Suppressor macrophage treated with lipopolysaccharide for 1 hour (primary cell): ENCODE measurements around the gene ZBTB42.

Source experiments
- DNase-seq, 3 donors: peaks; one replicate each; pipeline ENCODE4 v3.0.0-alpha.2; 2020 to 2022

Gene ZBTB42

DNA sequence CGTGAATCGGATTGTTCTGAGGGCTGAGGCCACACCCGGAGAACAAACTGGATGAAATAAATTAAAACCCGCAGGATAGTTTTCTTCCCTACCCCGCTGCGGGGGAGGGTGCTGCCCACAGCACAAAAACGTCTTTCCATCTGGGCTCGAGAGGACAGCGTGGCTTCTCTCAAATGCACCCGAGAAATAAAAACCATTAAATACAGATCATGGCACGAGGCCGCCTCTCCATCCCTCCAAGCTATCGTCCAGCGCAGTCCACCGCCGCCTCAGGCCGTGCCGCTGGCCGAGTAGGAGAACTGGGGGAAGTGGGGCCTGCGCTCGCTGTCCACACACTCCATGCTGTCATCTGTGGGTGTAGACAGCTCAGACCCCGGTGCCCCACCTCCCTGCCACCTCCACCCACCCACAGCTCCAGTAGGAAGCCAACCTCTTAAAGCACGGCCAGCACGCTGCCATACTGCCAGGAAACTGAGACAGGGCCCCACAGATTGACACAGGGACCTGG, 30.8 kb upstream of the ZBTB42 start:
- DNase-seq: no peak

DNA sequence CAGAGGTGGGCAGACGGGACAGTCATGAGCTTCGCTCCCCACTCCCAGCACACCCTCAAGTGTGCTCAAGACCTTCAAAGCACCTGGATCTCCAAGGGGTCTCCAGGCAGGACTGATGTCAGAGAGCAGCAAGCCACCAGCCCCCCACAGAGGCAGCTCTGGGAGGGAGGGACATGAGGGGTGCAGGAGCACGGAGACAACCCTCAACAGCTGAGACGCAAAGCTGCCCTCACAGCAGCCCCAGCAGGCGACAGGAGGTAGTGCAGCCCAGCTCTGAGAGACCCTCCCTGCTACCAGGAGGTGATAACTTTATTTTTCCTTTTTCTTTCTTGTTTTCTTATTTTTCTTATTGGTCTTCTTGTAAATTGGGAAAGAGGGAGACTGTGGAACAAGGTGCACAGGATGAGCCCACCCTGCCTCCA, 30.0 kb upstream of the ZBTB42 start:
- DNase-seq: peak in 2 of 3 donors; percentile 27 to 46

- no peak for DNase-seq
Measured at GRCh38 chr14:104771374-104771773, 29.5 kb upstream of the ZBTB42 start.

GRCh38 chr14:104771918-104772706, 28.8 kb upstream of the ZBTB42 start:
- no peak for DNase-seq

DNA sequence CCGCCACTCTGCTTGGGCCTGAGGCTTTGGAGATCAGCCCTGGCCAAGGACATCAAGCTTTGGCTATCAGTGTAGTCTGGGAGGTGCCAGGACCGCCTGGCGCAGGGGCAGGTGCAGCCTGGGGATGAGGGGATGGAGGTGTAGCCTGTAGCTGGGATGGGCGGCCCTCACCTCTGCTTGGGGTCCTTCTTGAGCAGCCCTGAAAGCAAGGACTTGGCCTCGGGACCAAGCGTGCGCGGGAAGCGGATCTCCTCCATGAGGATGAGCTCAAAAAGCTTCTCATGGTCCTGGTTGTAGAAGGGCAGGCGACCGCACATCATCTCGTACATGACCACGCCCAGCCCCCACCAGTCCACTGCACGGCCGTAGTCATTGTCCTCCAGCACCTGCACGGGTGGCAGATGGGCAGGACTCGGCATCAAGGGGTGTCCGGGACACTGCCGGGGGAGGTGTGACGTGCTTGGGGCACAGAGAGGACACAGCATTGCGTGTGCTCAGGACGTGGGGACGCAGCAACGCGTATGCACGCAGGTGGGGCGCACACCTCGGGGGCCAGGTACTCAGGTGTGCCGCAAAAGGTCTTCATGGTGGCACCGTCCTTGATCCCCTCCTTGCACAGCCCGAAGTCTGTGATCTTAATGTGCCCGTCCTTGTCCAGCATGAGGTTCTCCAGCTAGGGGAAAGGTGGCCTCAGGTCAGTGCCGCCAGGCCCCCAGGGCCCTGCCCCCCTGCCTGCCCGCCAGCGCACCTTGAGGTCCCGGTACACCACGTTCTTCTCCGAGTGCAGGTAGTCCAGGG, 28.0 kb upstream of the ZBTB42 start:
- DNase-seq: no peak

DNA sequence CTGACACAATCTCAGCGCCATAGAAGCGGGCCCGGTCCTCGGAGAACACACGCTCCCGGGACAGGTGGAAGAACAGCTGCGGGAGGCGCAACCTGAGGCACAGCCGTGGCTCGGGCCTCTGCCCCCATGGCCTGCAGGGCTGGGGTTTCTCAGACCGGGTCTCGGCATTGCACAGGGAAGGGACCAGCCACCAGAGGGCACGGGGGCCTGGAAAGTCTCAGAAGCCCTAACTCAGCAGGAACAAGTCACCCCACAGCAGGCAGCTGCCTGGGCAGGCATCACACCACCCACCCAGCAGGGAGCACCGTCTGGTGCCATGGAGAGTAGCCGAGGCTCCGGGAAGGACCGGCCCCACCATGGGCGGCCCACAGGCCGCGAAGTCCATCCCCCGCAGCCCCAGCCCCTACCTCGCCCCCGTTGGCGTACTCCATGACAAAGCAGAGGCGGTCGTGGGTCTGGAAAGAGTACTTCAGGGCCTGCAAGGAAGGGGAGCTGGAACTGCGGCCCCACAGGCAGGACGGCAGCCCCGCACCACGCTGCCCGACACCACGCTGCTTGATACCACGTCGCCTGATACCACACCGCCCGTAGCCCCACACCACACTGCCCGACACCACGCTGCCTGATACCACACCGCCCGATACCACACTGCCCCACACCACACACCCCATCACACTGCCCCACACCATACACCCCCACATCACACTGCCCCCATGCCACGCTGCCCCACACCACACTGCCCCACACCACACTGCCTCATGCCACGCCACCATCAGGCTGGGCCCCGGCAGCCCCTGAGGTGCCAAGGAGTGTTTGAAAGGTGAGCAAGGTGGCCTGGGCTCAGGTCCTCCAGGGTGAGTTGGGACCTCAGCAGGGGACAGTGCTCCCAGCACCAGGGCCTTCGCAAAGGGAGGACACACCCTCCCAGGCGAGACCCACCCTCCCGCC, 27.1 kb upstream of the ZBTB42 start:
- DNase-seq: no peak

GRCh38 chr14:104774453-104775072, 26.3 kb upstream of the ZBTB42 start:
- no peak for DNase-seq

DNA sequence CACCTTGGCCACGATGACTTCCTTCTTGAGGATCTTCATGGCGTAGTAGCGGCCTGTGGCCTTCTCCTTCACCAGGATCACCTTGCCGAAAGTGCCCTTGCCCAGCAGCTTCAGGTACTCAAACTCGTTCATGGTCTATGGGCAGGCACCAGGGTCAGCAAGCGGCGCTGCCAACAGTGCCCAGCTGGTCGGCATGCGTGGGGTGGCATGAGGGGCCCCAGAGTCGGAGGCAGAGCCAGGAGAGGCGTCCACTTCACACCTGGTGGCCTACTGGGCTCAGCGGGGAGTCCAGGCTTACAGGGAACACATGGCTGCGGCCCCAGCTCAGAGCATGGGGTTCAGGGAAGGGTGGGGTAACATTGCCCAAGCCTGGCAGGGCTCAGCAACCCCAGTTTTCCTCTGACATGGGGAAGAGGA, 25.8 kb upstream of the ZBTB42 start:
- no peak for DNase-seq

DNA sequence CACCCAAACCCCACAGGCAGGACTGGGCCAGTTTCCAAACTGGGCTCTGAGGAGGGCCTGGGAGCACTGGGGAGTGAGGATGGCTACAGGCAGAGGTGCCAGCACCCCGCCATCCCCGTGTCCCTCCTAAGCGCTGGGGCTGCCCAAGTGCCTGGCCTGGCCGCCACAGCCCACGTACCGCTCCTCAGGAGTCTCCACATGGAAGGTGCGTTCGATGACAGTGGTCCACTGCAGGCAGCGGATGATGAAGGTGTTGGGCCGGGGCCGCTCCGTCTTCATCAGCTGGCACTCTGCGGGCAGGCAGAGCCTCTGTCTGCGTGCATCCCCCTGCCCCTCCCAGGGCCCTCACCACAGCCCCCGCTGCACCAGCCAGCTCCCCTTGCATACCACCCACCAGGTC, 24.4 kb upstream of the ZBTB42 start:
- no peak for DNase-seq

DNA sequence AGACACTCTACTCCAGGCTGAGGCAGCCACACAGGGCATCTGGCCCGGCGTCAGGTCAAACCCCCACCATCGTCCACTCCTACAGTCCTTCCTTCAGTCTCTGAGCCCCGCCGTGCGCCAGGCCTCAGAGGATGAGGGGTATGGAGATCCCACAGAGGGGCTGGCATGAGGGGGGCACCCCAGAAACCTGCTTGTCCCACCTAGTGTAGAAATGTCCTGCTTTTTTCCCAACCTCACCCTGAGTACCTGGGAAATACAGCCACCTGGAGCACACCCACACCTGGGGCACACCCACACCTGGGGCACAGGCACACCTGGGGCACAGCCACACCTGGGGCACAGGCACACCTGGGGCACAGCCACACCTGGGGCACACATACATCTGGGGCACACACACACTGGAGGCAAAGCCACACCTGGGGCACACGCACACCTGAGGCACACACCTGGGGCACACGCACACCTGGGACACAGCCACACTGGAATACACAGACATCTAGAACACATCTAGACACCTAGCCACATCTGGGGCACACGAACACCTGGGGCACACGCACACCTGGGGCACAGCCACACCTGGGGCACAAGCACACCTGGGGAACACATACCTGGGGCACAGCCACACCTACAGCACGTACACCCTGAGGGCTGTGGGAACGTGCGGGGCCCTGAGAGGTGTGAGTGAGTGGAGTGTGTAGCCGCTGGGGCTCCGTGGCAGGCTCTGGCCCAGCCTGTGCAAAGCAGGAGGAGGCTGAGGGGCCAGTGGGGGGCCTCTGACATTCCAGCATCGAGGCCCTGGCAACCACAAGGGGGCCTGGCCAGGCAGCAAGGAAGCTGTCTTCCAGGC, 23.7 kb upstream of the ZBTB42 start:
- no peak for DNase-seq

- DNase-seq: no peak
Measured at GRCh38 chr14:104777808-104778249, 23.1 kb upstream of the ZBTB42 start.

DNA sequence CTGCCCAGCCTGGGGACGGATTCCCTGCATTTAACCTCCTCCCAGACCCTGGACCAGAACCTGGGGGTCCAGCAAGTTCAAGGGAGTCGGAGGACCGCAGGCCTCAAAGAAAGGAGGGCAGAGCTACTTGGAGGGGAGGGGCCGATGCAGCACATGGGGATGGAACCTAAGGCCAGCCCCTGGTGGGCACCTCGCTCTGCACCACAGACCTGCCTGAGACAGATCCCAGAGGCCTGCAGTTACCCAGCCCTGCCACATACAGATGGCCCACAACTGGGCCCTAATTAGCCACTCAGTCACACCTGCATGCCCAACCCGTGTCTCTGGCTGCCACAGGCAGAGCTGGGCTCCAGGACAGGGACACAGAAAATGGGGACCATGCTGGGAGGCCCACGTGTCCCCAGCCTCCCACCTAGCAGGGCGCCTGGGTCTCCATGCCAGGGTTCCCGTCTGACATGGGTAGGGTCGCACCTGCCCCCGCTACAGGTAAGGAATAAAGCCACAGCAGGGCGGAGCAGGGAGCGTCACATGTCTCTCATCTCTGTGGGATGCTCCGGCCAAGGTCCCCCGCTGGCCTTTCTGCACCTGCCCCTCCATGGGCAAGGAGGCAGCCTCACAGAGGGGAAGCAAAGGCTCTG, 22.1 kb upstream of the ZBTB42 start:
- no peak for DNase-seq

DNA sequence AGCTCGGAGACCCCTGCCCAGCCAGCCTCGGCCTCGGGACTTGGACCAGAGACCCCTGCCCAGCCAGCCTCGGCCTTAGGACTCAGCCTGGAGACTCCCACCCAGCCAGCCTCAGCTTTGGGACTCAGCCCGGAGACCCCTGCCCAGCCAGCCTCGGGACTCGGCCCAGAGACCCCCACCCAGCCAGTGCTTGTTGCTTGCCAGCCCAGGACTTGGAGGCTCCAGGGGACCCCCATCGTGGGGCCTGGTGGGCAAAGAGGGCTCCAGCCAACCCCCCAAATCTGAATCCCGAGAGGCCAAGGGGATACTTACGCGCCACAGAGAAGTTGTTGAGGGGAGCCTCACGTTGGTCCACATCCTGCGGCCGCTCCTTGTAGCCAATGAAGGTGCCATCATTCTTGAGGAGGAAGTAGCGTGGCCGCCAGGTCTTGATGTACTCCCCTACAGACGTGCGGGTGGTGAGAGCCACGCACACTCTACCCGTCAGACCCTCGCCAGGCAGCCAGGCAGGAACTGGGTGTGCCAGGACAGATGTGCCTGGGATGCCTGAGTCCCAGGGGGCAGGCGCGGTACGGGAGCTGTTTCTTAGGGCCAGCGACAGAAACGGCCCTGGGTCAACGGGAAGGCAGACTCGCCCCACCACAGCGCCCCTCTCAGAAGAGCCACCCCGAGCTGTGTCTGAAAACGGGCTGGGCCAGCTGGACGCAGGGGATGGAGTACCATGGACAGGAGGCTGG, 21.0 kb upstream of the ZBTB42 start:
- DNase-seq: no peak

- DNase-seq: no peak
Measured at GRCh38 chr14:104780513-104781030, 20.3 kb upstream of the ZBTB42 start.

DNA sequence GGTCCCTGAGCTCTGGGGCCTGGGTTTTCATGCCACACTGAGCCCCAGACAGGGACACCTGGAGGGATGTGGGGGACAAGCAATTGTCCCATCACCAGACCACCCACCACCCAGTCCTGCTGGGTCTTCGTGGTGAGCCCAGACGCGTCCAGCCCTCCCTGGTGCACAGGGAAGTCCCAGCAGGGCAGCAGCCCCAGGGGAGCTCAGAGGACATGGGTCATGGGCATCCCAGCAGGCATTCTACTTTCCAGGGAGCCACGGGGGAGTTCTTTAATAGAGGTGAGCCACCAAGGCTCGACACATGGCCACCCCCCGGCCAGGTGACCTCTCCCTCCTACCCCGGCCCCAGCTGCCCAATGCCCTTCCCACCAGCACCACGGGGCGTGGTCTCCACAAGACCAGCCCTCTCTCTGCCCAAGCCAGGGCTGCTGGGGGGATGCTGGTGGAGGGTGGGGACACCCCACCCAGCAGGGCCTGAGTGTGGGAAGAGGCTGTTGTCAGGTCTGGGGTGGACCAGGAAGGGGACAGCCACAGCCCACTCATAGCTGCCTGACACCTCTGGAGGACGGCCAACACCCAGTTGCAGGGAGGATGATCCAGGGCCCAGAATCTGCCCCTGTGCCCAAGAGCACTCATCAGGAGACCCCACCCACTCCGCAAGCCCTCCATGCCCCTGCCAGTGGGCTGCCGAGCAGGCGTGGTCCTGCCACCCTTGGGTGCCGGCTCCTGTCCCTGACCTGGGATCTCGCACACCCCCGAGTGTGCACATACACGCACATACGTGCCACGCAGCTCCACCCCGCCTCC, 19.4 kb upstream of the ZBTB42 start:
- DNase-seq: no peak

DNA sequence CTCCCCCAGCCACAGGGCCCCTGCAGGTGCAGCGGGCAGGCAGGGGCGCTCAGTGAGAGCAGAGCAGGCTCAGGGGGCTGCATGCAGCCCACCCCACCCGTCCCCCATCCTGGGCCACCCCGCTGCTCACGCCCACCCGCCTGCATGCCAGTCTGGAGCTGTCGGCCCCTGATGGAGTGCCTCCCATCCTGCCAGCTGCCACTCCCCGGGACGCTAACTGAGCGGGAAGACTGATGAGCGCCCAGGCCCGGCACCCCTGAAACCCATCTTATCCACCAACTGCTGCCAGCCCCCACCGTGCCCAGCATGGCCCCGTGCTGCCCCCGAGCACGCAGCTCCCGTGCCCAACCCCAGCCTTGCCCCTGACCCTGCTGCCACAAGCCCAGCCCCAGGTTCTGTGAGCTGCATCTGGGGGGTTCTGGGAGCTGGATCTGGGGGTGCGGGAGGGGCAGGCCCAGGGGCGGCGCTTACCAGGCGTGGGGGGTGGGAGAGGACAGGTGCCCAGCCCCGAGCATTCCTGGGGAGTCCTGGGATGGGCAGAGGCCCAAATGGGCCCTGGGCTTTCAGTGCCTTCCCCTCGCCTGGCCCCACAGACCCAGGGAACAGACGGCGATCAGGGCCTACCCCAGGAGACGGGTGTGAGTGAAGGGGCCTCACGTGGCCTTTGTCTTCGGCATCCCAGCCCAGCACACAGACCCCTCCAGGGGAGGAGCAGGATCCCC, 18.7 kb upstream of the ZBTB42 start:
- no peak for DNase-seq

DNA sequence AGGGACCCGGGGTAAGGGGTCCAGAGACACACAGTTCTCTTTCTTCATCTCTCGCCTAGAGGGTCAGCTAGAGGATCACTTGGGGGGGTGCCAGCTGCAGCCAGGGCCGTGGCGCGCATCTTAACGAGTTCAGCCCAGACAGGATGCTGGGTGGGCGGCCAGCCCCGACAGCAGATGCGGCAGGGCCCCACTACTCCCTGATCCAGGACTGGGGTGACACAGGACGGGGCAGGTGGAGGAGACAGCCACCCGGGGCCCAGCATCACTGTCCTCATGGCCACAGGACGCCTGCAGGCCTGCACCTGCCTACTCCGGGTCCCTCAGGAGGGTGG, 18.1 kb upstream of the ZBTB42 start:
- DNase-seq: no peak

- DNase-seq: no peak
Measured at GRCh38 chr14:104783484-104784217, 17.2 kb upstream of the ZBTB42 start.
